ENCODE results near the gene FLCN.

- no peak for TF ChIP-seq CTCF (IDR thresholded peaks at IDR 0.05)
- TF ChIP-seq SIN3A (IDR thresholded peaks at IDR 0.05; ENCODE audit: borderline replicate concordance, insufficient read depth, low read depth, low read length) = no peak
Observed at GRCh38 chr17:17239832-17240231, 2.9 kb upstream of the FLCN start.

Data from Panc1 (cell line).